DMS53 treated with DMSO at 0.1 percent for 48 hours (cell line): ENCODE measurements around the gene SGPP2.
A peak's percentile ranks its signal among the peaks of the same experiment; 100 is the strongest.

Source experiments
- DNase-seq: peaks from one replicate; lab custom pipeline; 2025; ENCODE audit not compliant: unreplicated experiment; lab: John Stamatoyannopoulos, UW

The SGPP2 gene

GRCh38 chr2:222523783-222524544 lies 99.6 kb downstream of the SGPP2 start:
- DNase-seq = no peak

GRCh38 chr2:222525811-222526210 lies 101.5 kb downstream of the SGPP2 start:
- DNase-seq = no peak

- no peak for DNase-seq
Observed at GRCh38 chr2:222526480-222527277, 102.3 kb downstream of the SGPP2 start.

DNA sequence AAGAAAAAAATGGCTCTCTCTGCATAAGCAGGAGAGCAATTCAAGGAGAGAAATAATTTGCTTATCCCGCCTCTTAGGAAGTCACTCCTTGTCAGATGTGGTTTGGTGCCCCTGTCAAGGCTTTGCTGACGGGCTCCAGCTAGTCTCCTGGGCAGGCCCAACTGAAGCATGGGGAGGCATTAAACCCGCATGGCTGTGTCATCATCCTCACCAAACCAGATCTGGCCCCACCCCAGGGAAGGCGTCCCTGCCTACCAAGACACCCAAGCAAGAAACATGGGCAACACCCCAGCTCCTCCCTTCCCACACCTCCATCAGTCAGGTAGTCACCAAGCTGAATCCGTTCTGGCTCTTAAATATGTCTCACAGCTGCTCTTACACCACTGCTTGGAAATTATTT lies 108.0 kb downstream of the SGPP2 start:
- DNase-seq = no peak

- no peak for DNase-seq
Observed at GRCh38 chr2:222535477-222535876, 111.1 kb downstream of the SGPP2 start.

DNA sequence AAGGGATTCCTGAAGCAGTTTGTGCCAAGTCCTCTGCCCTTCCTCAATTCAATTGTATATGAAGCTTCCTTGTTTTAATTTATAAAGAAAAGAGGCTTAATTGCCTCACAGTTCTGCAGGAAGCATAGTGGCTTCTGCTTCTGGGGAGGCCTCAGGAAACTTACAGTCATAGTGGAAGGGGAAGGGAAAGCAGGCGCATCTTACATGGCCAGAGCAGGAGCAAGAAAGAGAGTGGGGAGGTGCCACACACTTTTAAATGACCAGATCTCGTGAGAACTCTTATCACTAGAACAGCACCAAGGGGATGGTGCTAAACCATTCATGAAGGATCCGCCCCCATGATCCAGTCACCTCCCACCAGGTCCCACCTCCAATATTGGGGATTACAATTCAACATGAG lies 114.2 kb downstream of the SGPP2 start:
- DNase-seq = no peak

GRCh38 chr2:222544661-222545060 lies 120.3 kb downstream of the SGPP2 start:
- DNase-seq = no peak

- no peak for DNase-seq
Observed at GRCh38 chr2:222545823-222546795, 121.8 kb downstream of the SGPP2 start.

- DNase-seq = no peak
Observed at GRCh38 chr2:222547083-222547482, 122.7 kb downstream of the SGPP2 start.

DNA sequence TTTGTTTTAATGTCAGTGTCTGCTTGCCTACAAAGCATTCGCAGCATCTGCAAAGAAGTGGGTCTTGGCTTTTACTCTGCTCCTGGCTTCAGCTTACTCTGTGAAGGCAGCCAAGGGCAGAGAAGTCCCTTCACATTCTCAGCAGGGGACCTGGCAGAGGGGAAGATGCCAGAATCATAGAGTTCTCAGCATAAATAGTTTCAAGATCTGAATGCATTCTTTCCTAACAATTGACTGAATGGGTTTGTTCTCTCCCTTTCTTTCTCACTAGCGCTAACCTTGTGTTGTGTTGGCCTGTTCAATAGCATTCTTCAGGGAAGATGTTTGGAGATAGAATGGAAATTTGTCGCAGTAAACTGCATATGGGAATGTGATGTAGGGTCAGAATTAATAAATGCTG lies 124.6 kb downstream of the SGPP2 start:
- DNase-seq = no peak

DNA sequence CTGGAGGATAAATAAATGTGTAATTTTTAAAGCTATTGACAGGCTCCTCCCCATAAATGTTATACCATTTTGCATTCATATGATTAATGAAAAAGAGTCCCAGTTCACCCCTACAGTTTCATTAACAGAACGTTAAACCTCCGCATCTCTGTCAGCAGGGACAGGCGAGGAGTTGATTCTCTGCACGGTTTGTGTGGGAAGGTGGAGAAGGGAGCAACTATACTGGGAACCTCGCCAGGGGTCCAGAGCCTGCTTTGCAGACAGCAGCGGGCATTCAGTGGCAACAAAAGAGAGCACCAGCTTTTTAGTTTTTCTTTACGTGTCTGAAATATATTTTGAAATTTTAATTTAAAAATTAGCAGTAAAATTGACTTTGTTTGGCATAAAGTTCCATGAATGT lies 130.2 kb downstream of the SGPP2 start:
- DNase-seq = no peak

- DNase-seq = no peak
Observed at GRCh38 chr2:222561151-222561550, 136.8 kb downstream of the SGPP2 start.

DNA sequence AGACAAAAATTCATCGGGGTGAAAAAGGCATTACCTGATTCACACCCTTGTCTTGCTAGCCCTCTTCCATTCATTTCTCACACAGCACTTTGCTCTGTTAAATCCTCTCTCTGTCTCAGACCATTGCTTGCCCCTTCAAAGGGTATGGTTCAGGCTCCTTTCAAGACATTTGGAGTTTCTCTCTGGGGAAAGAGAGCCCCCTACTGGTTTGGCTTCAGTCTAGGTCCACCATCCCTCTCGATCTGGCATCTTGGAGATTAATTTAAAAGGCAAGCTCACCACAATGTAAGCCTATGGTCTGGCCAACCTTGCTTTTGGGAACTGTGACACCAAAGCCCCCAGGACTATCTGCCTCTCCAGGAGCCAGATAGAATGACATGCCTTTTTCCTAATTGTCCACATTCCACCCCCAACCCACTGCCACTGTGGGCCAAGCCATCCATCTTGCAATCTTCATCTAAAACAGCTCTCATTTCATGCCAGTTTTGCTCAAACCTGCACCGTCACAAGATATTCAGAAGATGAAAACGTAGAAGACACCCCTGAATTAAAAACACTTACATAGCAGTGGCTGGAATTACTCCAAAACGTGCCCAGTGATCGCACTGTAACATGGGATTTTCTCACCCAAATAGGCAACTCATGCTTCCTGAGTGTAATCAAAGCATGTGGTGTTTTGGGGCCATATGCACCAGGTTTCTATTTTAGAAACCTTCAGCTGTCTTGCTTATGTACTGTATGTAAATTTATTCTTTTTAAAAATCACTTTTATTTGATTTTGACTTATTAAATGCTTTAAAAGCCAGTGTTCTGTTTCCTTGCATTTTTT lies 137.7 kb downstream of the SGPP2 start:
- peak; percentile 16 for DNase-seq

- DNase-seq = no peak
Observed at GRCh38 chr2:222563106-222563718, 138.9 kb downstream of the SGPP2 start.

DNA sequence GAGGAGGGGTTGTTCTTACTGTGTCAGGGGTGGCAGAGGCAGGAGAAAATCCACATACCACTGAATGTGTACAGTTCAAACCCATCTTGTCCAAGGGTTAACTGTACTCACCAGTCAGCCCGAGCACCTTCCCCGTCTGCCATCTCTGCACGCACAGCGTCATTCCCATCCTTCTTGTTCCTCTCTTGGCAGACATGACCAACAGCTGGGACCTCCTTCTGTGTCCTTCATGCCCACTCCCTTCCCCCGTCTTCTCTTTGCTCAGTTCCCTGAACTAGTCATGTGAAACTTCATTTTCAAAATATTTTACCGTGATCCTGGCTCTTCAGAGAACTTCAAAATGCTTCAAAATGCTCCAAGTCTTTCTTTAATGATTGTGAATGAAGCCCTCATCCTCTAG lies 139.6 kb downstream of the SGPP2 start:
- DNase-seq = no peak

DNA sequence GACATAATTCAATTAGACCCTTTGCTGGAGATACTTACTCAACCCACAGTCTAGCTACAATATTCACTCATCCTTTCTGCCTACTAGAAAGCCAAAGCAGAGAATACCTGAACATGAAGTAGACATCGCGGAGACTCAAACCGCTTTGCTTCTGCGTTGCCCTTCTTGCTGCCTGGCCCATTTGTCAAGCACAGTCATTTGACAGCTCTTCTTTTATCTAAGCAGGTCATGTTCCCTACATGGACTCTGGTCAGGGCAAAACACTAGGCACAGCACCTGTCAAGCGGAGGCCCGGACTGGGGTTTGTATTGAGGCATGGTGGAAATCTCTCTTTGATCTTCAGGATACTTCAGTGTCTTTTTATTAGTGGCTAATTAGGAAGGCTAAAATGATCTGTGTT lies 141.9 kb downstream of the SGPP2 start:
- DNase-seq = no peak

GRCh38 chr2:222568865-222569264 lies 144.5 kb downstream of the SGPP2 start:
- no peak for DNase-seq

DNA sequence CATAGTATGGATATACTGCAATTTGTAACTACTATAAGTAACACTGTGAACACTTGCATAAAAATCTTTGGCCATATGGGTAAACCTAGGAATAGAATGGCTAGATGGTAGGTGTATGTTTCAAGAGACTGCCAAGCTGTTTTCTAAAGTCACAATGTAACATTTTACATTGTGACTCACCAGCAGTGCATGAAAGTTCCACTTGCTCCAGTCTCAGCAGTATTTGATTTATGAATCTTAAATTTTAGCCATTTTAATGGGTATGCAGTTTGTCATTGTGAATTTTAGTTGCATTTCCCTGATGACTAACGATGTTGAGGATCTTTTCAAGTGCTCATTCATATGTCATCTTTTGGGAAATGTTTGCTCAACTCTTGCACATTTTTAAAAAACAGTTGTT lies 145.5 kb downstream of the SGPP2 start:
- no peak for DNase-seq

- DNase-seq = peak; percentile 19
Observed at GRCh38 chr2:222572264-222572721, 147.9 kb downstream of the SGPP2 start.

GRCh38 chr2:222572751-222573174 lies 148.4 kb downstream of the SGPP2 start:
- peak; percentile 6 for DNase-seq
